ENCODE results near the gene PHOX2A. TPM values are rescaled to one million over a fixed set of nuclear protein-coding genes. Genes with fewer than 3 reads are reported as not detected.

The PHOX2A gene
- total RNA-seq, 1 donor from 2014 or later, result 3.4 TPM

GRCh38 chr11:72236774-72237111 lies 7.2 kb downstream of the PHOX2A start:
- Histone ChIP-seq H3K4me1 (peaks cover 28% of the 10 kb centered on the region), H3K27ac (no peak overlapping the region), H3K9me3 (no peaks in the 10 kb centered on the region), H3K4me3 (no peak overlapping the region), H3K27me3 (peaks cover 6% of the 10 kb centered on the region), H3K36me3 (peaks cover 0 to 54% of the 10 kb centered on the region in 2 donors)
- TF ChIP-seq CTCF (IDR thresholded peaks at IDR 0.05), result no peak
- TF ChIP-seq POLR2AphosphoS5 (IDR thresholded peaks at IDR 0.05; ENCODE audit: insufficient read depth in 1 of 2, low read depth in 1 of 2), result no peak
- no peak for TF ChIP-seq POLR2A (IDR thresholded peaks at IDR 0.05)
- DNase-seq (ENCODE audit: extremely low spot score in 2 of 2), result no peak
- intact Hi-C loops (cut with DNase I), result no loop called here

GRCh38 chr11:72236083-72236697 lies 7.8 kb downstream of the PHOX2A start:
- H3K4me3 ChIP-seq, result no peak overlapping the region
- peaks cover 0 to 60% of the 10 kb centered on the region in 2 donors for H3K36me3 ChIP-seq
- TF ChIP-seq CTCF (IDR thresholded peaks at IDR 0.05), result no peak
- TF ChIP-seq POLR2AphosphoS5 (IDR thresholded peaks at IDR 0.05; ENCODE audit: insufficient read depth in 1 of 2, low read depth in 1 of 2), result no peak
- no peak for TF ChIP-seq POLR2A (IDR thresholded peaks at IDR 0.05)
- no peak overlapping the region for H3K27ac ChIP-seq
- intact Hi-C loops (cut with DNase I), result no loop called here
- H3K4me1 ChIP-seq, result peaks cover 27% of the 10 kb centered on the region
- no peaks in the 10 kb centered on the region for H3K9me3 ChIP-seq
- H3K27me3 ChIP-seq, result peaks cover under 1% of the 10 kb centered on the region
- no peak for DNase-seq (ENCODE audit: extremely low spot score in 2 of 2)

- Histone ChIP-seq H3K4me1 (peaks cover 20% of the 10 kb centered on the region), H3K4me3 (no peak overlapping the region), H3K9me3 (no peaks in the 10 kb centered on the region), H3K27ac (no peak overlapping the region), H3K36me3 (peaks cover 0 to 67% of the 10 kb centered on the region in 2 donors), H3K27me3 (no peaks in the 10 kb centered on the region)
- DNase-seq (ENCODE audit: extremely low spot score in 2 of 2), result peak in 1 of 2 donors; percentile 79
- TF ChIP-seq CTCF (IDR thresholded peaks at IDR 0.05), result no peak
- no peak for TF ChIP-seq POLR2A (IDR thresholded peaks at IDR 0.05)
- no peak for TF ChIP-seq POLR2AphosphoS5 (IDR thresholded peaks at IDR 0.05; ENCODE audit: insufficient read depth in 1 of 2, low read depth in 1 of 2)
- intact Hi-C loops (cut with DNase I), result no loop called here
These were observed 8.5 kb downstream of the PHOX2A start for GRCh38 chr11:72235351-72236057.

GRCh38 chr11:72234920-72235319 lies 9.1 kb downstream of the PHOX2A start:
- no peaks in the 10 kb centered on the region for H3K9me3 ChIP-seq
- no peak overlapping the region for H3K27ac ChIP-seq
- H3K27me3 ChIP-seq, result no peaks in the 10 kb centered on the region
- DNase-seq (ENCODE audit: extremely low spot score in 2 of 2), result no peak
- H3K4me1 ChIP-seq, result peaks cover 14% of the 10 kb centered on the region
- no peak overlapping the region for H3K4me3 ChIP-seq
- peaks cover 0 to 73% of the 10 kb centered on the region in 2 donors for H3K36me3 ChIP-seq
- intact Hi-C loops (cut with DNase I), result no loop called here
- TF ChIP-seq CTCF (IDR thresholded peaks at IDR 0.05) (no peak), POLR2A (IDR thresholded peaks at IDR 0.05) (no peak), POLR2AphosphoS5 (IDR thresholded peaks at IDR 0.05; ENCODE audit: insufficient read depth in 1 of 2, low read depth in 1 of 2) (no peak)

GRCh38 chr11:72234514-72234830 lies 9.5 kb downstream of the PHOX2A start:
- peaks cover 11% of the 10 kb centered on the region for H3K4me1 ChIP-seq
- H3K9me3 ChIP-seq, result no peaks in the 10 kb centered on the region
- H3K27me3 ChIP-seq, result no peaks in the 10 kb centered on the region
- H3K27ac ChIP-seq, result no peak overlapping the region
- peak in 1 of 2 donors; percentile 70 for DNase-seq (ENCODE audit: extremely low spot score in 2 of 2)
- peaks cover 0 to 77% of the 10 kb centered on the region in 2 donors for H3K36me3 ChIP-seq
- H3K4me3 ChIP-seq, result no peak overlapping the region
- TF ChIP-seq CTCF (IDR thresholded peaks at IDR 0.05) (no peak), POLR2A (IDR thresholded peaks at IDR 0.05) (no peak), POLR2AphosphoS5 (IDR thresholded peaks at IDR 0.05; ENCODE audit: insufficient read depth in 1 of 2, low read depth in 1 of 2) (no peak)
- intact Hi-C loops (cut with DNase I), result no loop called here

All from vagina (tissue), 2 donors.